Measurements from ENCODE around the gene WASF2.
A peak's percentile ranks its signal among the peaks of the same experiment; 100 is the strongest.

The WASF2 gene

DNA sequence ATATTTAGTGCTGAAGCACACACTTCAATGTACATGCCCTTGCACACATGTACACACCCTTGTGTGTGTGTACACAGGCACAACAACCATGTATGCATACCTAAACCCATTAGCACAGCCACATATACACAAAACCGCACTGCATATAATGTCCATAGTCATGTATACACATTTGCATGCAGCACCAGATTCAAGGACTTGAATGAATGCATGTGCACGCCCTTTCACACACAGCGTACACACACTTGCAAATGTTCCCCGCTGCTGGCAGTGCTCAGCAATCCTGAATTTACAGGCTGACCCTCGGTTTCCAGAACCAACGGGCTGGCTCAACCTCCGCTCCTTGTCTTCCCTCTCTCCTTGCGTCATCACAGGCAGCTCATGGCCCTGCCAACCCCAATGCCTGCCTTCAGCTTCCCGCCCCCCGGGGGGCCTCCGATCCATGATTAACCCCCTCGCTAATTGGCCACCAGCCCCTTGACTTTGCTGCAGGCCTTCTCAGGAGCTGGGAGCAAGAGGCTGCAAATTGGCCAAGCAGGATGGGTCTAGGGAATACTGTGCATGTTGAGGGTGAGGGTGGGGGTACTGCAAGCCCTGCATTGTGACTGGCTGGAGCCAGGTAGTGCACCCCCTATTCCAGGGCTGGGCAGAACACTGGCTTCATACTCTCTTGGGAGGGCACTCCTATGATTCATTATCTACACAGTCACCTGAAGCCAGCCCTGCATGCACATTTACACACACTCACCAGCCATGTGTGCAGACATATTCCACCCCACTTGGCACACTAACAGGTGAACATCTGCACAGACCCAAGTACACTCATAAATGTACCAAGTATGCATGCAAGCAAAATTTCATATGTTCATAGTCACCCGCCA, 89.6 kb downstream of the WASF2 start:
- TF ChIP-seq ZNF274 (IDR thresholded peaks at IDR 0.05; ENCODE audit: low read depth, low read length), result no peak
- no peak overlapping the region for H3K4me3 ChIP-seq (ENCODE audit: low read length)

GRCh38 chr1:27399251-27400025, 90.5 kb downstream of the WASF2 start:
- TF ChIP-seq ZNF274 (IDR thresholded peaks at IDR 0.05; ENCODE audit: low read depth, low read length), result no peak
- H3K4me3 ChIP-seq (ENCODE audit: low read length), result no peak overlapping the region

DNA sequence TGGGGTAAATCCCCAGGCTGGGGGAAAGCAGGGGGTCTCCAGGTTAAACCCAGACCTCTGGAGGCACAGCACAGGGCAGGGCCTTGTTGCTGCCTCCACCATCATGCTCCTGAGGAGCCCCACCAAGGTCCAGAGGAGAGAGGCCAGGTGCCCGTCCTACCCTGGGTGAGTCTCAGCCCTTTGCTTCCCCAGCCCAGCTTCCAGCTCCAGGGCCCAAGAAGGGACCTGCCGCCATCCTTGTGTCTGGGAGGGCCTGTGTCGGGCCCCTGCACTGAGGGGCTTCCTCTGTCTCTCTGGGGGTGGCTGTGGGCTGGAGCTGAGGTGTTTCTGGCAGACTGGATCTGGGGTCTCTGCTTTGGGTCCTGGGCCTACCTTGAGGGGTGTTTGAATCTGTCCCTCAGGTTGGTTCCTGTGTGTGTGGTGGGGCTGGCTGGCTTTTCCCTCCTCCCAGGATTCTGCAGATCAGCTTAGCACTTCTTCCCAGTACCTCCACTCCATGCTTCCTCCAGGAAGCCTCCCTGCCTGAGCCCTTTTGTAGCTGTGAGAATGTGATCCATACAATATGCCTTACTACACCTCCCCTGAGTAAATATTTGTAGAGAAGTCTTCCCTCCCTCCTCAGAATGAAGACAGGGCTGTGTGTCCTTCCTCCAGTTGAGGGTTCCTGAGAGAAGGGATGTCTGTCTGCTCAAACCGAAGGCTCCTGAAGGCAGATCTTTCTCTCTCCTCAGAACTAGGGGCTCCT, 91.4 kb downstream of the WASF2 start:
- no peak overlapping the region for H3K4me3 ChIP-seq (ENCODE audit: low read length)
- no peak for TF ChIP-seq ZNF274 (IDR thresholded peaks at IDR 0.05; ENCODE audit: low read depth, low read length)

- no peak for TF ChIP-seq ZNF274 (IDR thresholded peaks at IDR 0.05; ENCODE audit: low read depth, low read length)
Observed at GRCh38 chr1:27397749-27398148, 92.2 kb downstream of the WASF2 start.

GRCh38 chr1:27397110-27397509, 92.9 kb downstream of the WASF2 start:
- TF ChIP-seq ZNF274 (IDR thresholded peaks at IDR 0.05; ENCODE audit: low read depth, low read length), result no peak

More at GRCh38 chr1:27397749-27398148, 92.2 kb downstream of the WASF2 start:
- no peak overlapping the region for H3K4me3 ChIP-seq (ENCODE audit: low read length)

DNA sequence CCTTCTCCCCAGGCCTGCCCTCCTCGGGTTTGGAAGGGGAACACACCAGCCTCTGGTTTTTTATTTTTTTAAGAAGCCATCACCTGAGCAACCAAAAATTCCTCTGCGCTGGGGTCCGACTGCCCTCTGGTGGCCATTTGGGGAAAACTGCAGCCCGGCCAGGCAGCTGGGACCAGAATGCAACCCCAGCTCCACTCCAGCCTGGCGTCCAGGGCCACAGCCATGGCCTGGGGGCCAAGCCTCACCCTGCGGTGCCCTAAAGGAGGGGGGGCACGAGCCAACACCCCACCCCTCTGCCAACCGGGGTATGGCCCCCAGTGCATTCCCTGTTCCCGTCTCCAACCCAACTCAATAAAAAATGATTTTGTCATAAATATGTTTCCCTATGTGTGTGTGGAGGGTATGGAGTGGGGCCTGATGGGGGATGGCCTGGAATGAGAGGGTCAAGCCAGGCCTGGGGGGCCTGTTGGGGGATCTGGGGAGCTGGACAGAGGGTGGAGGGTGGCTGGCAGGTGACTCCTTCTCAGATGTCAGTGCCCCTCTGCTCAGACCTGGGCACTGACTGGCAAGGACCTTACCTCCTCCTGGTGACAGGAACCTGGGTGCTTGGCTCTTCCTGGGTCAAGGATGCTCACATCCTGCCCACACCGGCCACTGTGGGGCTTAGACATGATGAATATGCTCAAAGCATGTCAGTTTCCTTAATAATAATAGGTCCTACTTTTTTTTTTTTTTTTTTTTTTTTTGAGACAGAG, 94.3 kb downstream of the WASF2 start:
- TF ChIP-seq ZNF274 (IDR thresholded peaks at IDR 0.05; ENCODE audit: low read depth, low read length), result no peak
- H3K4me3 ChIP-seq (ENCODE audit: low read length), result no peak overlapping the region

More at GRCh38 chr1:27397110-27397509, 92.9 kb downstream of the WASF2 start:
- H3K4me3 ChIP-seq (ENCODE audit: low read length), result no peak overlapping the region

GRCh38 chr1:27394925-27395324, 95.0 kb downstream of the WASF2 start:
- no peak overlapping the region for H3K4me3 ChIP-seq (ENCODE audit: low read length)
- no peak for TF ChIP-seq ZNF274 (IDR thresholded peaks at IDR 0.05; ENCODE audit: low read depth, low read length)

- H3K4me3 ChIP-seq (ENCODE audit: low read length), result no peak overlapping the region
- no peak for TF ChIP-seq ZNF274 (IDR thresholded peaks at IDR 0.05; ENCODE audit: low read depth, low read length)
Observed at GRCh38 chr1:27394282-27394658, 95.7 kb downstream of the WASF2 start.

GRCh38 chr1:27393641-27394281, 96.2 kb downstream of the WASF2 start:
- H3K4me3 ChIP-seq (ENCODE audit: low read length), result no peak overlapping the region
- no peak for TF ChIP-seq ZNF274 (IDR thresholded peaks at IDR 0.05; ENCODE audit: low read depth, low read length)

DNA sequence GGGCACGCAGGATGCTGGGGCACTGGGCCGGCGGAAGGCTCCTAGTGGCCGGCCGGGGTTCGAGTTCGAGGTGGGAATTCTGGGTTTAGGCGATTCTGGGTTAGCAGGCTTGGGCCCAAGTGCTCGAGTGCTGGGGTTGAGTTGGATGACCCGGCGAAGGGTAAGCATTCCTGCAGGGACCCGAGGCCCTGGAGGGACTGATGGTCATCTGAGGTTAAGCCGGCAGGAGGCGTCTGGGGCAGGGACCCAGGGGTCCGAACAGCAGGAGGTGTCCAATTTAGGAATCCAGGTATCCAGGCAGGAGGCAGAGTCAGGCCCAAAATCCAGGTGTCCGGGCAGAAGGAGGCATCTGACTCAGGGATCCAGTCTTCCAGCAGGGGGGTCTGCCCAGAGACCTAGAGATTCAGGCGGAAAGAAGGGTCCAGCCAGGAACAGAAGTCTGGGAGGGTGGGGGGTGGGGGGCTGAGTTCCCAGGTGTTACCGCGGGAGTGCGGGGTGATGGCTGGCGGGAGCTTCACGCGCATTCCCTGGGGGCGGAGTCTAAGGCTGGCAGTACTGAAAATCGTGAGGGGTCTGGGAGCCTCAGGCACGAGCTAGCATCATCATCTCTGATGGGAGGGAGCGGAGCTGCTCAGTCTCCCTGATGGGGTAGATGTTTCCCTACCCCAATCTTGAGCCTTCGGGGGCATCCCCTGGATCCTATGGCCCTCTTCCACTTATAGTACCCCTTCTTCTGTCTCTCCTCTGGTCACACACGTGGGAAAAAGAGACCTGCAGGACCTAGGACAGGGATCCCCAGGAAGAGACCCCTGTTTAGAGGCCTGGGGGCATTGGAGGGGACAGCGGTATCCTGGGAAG, 97.0 kb downstream of the WASF2 start:
- H3K4me3 ChIP-seq (ENCODE audit: low read length), result peak overlapping the region; percentile 58; the same call in 1 of the 2 replicates
- TF ChIP-seq ZNF274 (IDR thresholded peaks at IDR 0.05; ENCODE audit: low read depth, low read length), result no peak

DNA sequence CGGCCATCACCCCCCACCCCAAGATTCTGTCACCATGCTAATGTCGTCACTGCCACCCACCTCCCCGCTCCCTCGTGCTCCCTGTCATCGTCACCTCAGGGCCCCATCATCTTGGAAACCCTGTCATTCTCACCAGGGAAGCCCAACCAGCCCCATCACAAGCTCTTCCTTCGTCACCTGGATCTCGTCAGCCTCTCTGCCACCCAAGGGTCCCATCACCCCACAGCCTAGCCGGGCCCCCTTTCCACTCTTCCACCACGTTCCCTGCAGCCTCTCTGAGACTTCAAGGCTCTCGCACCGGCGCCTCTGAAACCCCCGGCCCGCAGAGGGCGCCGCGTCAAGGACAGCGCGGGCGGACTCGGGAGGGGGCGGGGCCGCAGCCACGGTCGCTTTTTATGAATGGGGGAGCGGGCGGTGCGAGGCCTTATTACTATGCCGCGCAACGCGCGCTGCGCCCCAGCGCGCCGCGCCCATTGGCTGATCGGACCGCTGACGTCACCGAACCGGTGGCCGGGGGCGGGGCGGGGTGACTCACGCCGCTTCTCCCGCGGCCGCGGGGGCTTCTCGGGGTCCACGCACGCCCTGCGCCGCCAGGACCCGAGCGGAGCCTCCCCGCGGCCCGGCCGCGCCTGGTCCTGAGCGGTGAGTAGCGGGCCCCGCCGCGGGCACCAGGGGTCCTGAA, 97.7 kb downstream of the WASF2 start, which contains the start of gene GPR3:
Gene GPR3 (plus strand): TSS at position 527 of the 682 bp plus-strand sequence. CDS start 1,177 bp downstream, outside the sequence.
- no peak for TF ChIP-seq ZNF274 (IDR thresholded peaks at IDR 0.05; ENCODE audit: low read depth, low read length)
- peak within 1 kb of the TSS; percentile 58; the same call in 1 of the 2 replicates for H3K4me3 ChIP-seq (ENCODE audit: low read length)
